COR-L47 (cell line): ENCODE results near the gene JAGN1.
"Not testable (repeated sequence)": the region's sequence is repeated elsewhere in the genome, so short reads cannot be mapped to it uniquely, and the experiment has no call there.

Source experiments
- DNase-seq: peaks from one replicate; lab custom pipeline; 2025; lab: John Stamatoyannopoulos, UW

JAGN1 gene

DNA sequence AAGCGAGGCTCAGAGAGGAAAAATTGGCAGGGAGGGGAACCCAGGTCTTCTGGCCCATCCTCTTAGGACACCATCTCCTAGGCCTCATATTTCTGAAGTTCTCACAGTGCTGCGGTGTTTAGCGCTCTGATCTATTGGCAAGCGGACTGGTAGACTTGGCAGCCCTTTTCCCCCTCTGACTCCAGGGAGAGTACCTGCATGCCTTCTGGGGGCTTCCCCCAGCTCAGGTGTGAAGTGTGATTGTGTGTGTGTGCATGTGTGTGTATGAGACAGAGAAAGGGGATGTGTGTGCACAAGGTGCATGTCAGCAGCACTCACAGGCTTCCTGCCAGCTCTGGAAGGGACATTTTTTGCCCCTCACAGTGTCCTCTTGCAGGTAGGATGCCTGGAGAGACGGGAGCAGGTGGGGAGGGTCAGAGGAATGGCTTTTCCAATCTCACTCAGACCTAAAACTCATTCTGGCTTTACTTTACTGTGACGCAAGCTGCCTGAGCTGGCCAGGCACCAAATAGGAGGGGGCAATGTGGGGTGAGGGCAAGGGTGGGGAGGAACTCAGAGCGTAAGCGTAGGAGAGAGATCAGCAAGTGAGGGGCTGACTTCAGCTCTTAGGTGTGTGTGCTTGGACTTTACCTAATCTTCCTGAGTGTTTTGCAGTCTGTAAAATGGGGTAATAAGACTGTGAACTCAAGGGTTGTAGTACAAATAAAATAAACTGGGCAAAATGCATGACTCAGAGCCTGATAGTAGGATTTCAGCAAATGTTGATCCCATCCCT lies 8.2 kb downstream of the JAGN1 start:
- no peak for DNase-seq

- DNase-seq, result no peak
Measured at GRCh38 chr3:9899289-9899791, 8.9 kb downstream of the JAGN1 start.

GRCh38 chr3:9900965-9901415 lies 10.6 kb downstream of the JAGN1 start:
- not testable (repeated sequence) for DNase-seq

GRCh38 chr3:9901967-9902366 lies 11.6 kb downstream of the JAGN1 start:
- no peak for DNase-seq

GRCh38 chr3:9902372-9903237 lies 12.2 kb downstream of the JAGN1 start, which contains the start of gene IL17RE:
TSS of gene IL17RE (plus strand) at chr3:9902848. CDS start at chr3:9902933, 85 bp downstream.
- DNase-seq, result no peak

DNA sequence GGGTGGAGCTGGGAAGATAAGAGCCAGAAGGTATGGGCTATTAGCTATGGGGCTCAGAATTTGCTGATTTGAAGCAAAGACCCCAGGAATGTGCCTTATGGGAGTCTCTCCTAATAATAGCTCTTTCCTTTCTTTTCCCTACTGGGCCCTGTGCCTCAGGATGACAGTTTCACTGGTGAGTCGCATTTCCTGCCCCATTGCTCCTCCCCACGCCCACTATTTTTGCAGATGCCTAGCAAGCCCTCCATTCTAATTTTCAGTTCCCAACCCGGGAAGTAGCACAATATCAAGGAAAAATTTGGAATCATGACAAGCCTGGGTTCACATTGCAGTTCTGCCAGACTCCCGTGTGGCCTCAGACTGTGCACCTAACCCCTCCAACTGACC lies 12.8 kb downstream of the JAGN1 start:
- no peak for DNase-seq

GRCh38 chr3:9903904-9904303 lies 13.5 kb downstream of the JAGN1 start:
- DNase-seq, result no peak

DNA sequence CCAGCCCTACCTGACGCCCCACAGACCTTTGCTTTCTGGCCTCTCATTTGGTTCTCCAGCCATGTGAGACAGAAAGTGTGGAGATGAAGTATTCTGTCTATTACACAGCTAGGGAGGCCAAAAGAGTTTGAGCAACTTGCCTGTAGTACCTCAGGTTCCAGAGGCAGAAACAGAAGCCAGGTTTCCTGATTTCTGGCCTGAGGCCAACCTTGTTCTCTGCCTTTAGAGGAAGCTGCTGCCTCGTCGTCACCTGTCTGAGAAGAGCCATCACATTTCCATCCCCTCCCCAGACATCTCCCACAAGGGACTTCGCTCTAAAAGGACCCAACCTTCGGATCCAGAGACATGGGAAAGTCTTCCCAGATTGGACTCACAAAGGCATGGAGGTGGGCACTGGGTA lies 16.1 kb downstream of the JAGN1 start:
- DNase-seq, result no peak

- DNase-seq, result no peak
Measured at GRCh38 chr3:9908286-9908685, 17.9 kb downstream of the JAGN1 start.

GRCh38 chr3:9909221-9910013 lies 19.0 kb downstream of the JAGN1 start:
- no peak for DNase-seq

GRCh38 chr3:9911863-9912262 lies 21.5 kb downstream of the JAGN1 start:
- no peak for DNase-seq

GRCh38 chr3:9912294-9912935 lies 22.0 kb downstream of the JAGN1 start:
- DNase-seq, result no peak

DNA sequence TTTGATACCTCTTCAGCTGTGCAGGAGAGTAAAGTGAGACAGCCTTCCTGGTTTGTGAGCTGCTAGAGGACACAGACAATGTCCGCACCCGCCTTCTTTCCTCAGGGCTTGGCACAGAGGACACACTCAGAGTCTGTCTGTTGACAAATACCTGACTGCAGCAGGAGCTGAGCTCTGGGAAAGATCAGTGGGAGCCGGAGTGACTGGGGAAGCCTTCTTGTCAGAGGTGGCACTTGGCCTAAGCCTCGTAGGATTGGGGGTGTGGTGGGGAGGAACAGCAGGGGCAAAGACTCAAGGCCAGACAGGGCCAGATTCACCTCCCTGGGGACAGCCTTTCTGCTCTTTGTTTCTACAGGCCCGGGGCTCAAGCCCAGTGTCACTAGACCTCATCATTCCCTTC lies 23.2 kb downstream of the JAGN1 start:
- DNase-seq, result no peak

DNA sequence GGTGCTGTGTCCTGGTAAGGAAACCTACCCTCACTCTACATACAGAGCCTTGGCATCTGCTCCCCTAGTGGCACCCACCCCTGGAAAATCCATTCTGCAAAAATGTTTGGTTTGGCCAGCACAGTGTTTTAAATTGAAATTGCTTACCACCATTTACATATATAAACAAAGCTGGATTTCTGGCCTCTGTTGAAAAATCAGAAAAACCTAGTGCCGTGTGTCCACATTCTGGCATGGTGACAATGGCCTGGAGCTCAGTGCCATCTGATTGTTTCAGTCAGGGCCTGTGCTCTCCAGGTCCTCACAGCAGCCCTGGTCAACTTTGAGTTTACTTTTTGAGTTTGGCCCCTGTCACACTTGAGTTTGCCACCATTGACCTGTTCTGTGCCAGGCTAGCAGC lies 23.6 kb downstream of the JAGN1 start:
- DNase-seq, result no peak

DNA sequence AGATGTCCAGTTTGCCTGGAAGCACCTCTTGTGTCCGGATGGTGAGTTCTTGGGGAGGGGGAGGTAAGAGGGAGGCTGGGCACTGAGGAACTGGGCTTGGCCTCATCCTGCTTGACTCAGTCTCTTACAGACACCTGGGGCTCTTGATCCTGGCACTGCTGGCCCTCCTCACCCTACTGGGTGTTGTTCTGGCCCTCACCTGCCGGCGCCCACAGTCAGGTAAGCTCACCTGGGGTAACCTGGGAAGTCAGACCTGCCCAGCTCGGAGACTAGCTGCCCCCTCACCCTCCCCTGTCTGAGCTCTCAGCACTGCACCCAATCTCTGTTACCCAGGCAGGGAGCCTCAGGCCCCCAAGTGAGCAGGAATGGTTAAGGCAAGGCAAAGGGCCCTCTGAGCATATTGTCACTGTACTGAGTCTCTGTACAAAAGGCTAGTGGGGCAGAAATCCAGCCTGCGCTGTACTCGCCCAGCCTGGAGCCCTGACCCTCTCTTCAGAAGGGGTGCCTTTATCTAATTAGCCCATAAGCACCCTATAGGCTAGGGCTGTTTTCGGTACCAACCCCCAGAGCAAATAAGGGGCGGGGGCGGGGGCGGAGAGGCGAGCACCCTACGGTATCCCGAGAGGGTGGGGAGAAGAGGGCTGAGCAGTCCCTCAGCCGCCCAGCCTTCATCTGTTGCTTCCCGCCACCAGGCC lies 24.3 kb downstream of the JAGN1 start:
- peak; percentile 28 for DNase-seq

DNA sequence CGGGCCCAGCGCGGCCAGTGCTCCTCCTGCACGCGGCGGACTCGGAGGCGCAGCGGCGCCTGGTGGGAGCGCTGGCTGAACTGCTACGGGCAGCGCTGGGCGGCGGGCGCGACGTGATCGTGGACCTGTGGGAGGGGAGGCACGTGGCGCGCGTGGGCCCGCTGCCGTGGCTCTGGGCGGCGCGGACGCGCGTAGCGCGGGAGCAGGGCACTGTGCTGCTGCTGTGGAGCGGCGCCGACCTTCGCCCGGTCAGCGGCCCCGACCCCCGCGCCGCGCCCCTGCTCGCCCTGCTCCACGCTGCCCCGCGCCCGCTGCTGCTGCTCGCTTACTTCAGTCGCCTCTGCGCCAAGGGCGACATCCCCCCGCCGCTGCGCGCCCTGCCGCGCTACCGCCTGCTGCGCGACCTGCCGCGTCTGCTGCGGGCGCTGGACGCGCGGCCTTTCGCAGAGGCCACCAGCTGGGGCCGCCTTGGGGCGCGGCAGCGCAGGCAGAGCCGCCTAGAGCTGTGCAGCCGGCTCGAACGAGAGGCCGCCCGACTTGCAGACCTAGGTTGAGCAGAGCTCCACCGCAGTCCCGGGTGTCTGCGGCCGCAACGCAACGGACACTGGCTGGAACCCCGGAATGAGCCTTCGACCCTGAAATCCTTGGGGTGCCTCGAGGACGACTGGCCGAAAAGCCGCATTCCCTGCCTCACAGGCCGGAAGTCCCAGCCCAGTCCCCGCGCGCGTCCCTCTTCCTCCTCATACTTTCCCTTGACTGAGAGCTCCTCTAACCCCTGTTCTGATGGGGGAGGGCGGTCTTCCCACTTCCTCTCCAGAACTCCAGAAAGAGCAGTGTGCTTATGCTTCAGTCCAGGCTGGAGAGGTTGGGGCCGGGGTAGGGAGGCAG lies 25.1 kb downstream of the JAGN1 start:
- DNase-seq, result peak; percentile 9

GRCh38 chr3:9916346-9916733 lies 25.9 kb downstream of the JAGN1 start:
- no peak for DNase-seq

DNA sequence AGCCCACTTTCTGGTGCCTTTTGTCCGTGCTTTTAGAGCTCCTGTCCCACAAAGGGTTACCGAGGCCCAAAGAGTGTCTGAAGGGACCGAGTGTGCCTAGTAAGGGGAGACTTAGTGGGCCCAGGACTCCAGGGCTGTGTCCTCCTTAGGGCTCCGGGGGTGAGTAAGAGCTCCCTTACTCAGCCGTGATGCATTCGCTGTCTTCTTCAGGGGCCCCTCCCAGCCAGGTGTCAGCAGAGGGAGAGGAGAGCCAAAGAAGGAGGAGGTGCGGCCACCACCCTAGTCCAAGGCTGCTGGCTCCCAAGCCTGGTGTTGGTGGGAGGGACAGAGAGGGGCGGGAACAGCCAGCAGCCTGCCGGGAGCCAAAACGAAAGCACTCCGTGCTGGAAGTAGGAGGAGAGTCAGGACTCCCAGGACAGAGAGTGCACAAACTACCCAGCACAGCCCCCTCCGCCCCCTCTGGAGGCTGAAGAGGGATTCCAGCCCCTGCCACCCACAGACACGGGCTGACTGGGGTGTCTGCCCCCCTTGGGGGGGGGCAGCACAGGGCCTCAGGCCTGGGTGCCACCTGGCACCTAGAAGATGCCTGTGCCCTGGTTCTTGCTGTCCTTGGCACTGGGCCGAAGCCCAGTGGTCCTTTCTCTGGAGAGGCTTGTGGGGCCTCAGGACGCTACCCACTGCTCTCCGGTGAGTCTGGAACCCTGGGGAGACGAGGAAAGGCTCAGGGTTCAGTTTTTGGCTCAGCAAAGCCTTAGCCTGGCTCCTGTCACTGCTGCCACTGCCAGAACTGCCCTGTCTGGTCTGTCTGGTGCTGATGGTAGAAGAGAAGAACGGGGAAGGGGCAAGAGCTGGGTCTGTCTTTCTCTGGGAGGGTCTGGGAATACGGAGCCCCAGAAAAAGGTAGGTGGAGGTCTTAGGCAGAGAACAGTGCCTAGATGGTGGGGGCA lies 26.6 kb downstream of the JAGN1 start, which contains the start of gene IL17RC:
IL17RC (plus strand) TSS at position 365 of the 947 bp plus-strand sequence; CDS start at position 583, 218 bp downstream.
- DNase-seq, result peak; percentile 69

- DNase-seq, result no peak
Measured at GRCh38 chr3:9917820-9918219, 27.4 kb downstream of the JAGN1 start.
